ENCODE data around the gene UGT1A7.
"Not testable (repeated sequence)": the region's sequence is repeated elsewhere in the genome, so short reads cannot be mapped to it uniquely, and the experiment has no call there.

The UGT1A7 gene

GRCh38 chr2:233684640-233685039 is 2.9 kb downstream of the UGT1A7 start:
- no peak for DNase-seq

GRCh38 chr2:233686928-233687327 is 5.2 kb downstream of the UGT1A7 start:
- no peak for DNase-seq

GRCh38 chr2:233688341-233688740 is 6.6 kb downstream of the UGT1A7 start:
- DNase-seq: no peak

- no peak for DNase-seq
Observed at GRCh38 chr2:233689031-233689430, 7.3 kb downstream of the UGT1A7 start.

GRCh38 chr2:233689501-233689900 is 7.8 kb downstream of the UGT1A7 start:
- DNase-seq: no peak

GRCh38 chr2:233690444-233690843 is 8.7 kb downstream of the UGT1A7 start:
- DNase-seq: no peak

- no peak for DNase-seq
Observed at GRCh38 chr2:233691443-233692433, 10.0 kb downstream of the UGT1A7 start.

- DNase-seq: no peak
Observed at GRCh38 chr2:233692648-233693047, 10.9 kb downstream of the UGT1A7 start, which contains the start of gene UGT1A6. UGT1A6 (plus strand) TSS chr2:233692890; CDS start chr2:233693005, 115 bp downstream.

- DNase-seq: no peak
Observed at GRCh38 chr2:233693963-233694362, 12.3 kb downstream of the UGT1A7 start.

- no peak for DNase-seq
Observed at GRCh38 chr2:233698740-233699139, 17.0 kb downstream of the UGT1A7 start.

- DNase-seq: no peak
Observed at GRCh38 chr2:233699424-233700027, 17.8 kb downstream of the UGT1A7 start.

GRCh38 chr2:233700028-233700635 is 18.4 kb downstream of the UGT1A7 start:
- no peak for DNase-seq

GRCh38 chr2:233700842-233701241 is 19.1 kb downstream of the UGT1A7 start:
- DNase-seq: not testable (repeated sequence)

GRCh38 chr2:233702238-233702637 is 20.5 kb downstream of the UGT1A7 start:
- no peak for DNase-seq

GRCh38 chr2:233705911-233706506 is 24.3 kb downstream of the UGT1A7 start:
- no peak for DNase-seq

- no peak for DNase-seq
Observed at GRCh38 chr2:233706720-233707119, 25.0 kb downstream of the UGT1A7 start.

GRCh38 chr2:233707940-233708644 is 26.4 kb downstream of the UGT1A7 start:
- no peak for DNase-seq

- DNase-seq: no peak
Observed at GRCh38 chr2:233708942-233709341, 27.2 kb downstream of the UGT1A7 start.

- DNase-seq: peak; percentile 58
Observed at GRCh38 chr2:233711312-233712008, 29.8 kb downstream of the UGT1A7 start.

- DNase-seq: no peak
Observed at GRCh38 chr2:233712611-233713261, 31.0 kb downstream of the UGT1A7 start, which contains the start of gene UGT1A5. UGT1A5 (plus strand) TSS chr2:233712907; CDS start chr2:233712992, 85 bp downstream.

- no peak for DNase-seq
Observed at GRCh38 chr2:233713262-233713615, 31.5 kb downstream of the UGT1A7 start.

All from T-helper 9 cell (primary cell).